ENCODE data around the gene MCU.

GRCh38 chr10:72826346-72826745 lies 134.4 kb downstream of the MCU start:
- TF ChIP-seq, protein P1, sequence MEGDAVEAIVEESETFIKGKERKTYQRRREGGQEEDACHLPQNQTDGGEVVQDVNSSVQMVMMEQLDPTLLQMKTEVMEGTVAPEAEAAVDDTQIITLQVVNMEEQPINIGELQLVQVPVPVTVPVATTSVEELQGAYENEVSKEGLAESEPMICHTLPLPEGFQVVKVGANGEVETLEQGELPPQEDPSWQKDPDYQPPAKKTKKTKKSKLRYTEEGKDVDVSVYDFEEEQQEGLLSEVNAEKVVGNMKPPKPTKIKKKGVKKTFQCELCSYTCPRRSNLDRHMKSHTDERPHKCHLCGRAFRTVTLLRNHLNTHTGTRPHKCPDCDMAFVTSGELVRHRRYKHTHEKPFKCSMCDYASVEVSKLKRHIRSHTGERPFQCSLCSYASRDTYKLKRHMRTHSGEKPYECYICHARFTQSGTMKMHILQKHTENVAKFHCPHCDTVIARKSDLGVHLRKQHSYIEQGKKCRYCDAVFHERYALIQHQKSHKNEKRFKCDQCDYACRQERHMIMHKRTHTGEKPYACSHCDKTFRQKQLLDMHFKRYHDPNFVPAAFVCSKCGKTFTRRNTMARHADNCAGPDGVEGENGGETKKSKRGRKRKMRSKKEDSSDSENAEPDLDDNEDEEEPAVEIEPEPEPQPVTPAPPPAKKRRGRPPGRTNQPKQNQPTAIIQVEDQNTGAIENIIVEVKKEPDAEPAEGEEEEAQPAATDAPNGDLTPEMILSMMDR (IDR thresholded peaks at IDR 0.05 in 8 of 11, conservative IDR thresholded peaks at IDR 0.05 in 3 of 11): no peak
- TF ChIP-seq POLR2A (IDR thresholded peaks at IDR 0.05) (no peak), POLR2AphosphoS5 (IDR thresholded peaks at IDR 0.05) (no peak)

Data from spleen (tissue), 7 donors.